Measurements from ENCODE around the gene SLC25A22.

The SLC25A22 gene

DNA sequence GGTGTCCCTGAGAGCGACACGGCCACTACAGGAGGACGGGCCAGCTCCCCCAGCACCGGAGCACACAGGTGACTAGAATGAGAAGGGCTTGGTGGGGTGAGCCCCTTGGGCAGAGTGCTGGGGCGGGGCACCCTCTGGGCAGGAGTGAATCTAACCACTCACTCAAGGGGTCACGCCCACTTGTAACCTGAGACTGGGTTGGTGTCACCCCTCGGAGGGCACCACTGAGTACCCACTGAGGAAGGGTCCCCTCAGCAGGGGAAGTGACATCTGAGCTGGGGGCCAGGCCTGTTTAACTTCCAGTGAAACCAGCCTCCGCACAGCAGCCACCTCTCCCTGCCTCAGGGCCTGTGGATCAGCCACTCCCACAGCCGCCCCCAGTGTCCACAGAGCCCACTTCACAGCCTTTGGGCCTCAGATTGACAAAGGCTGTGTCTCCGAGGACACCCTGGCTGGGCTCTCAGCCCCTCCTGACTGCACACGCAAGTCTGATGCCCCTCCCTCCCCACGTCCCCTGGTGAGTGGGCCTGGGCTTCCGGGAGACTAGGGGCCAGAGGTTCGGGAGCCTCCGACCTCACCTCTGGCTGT lies 26.4 kb downstream of the SLC25A22 start:
- DNase-seq (ENCODE audit: low spot score), result no peak

DNA sequence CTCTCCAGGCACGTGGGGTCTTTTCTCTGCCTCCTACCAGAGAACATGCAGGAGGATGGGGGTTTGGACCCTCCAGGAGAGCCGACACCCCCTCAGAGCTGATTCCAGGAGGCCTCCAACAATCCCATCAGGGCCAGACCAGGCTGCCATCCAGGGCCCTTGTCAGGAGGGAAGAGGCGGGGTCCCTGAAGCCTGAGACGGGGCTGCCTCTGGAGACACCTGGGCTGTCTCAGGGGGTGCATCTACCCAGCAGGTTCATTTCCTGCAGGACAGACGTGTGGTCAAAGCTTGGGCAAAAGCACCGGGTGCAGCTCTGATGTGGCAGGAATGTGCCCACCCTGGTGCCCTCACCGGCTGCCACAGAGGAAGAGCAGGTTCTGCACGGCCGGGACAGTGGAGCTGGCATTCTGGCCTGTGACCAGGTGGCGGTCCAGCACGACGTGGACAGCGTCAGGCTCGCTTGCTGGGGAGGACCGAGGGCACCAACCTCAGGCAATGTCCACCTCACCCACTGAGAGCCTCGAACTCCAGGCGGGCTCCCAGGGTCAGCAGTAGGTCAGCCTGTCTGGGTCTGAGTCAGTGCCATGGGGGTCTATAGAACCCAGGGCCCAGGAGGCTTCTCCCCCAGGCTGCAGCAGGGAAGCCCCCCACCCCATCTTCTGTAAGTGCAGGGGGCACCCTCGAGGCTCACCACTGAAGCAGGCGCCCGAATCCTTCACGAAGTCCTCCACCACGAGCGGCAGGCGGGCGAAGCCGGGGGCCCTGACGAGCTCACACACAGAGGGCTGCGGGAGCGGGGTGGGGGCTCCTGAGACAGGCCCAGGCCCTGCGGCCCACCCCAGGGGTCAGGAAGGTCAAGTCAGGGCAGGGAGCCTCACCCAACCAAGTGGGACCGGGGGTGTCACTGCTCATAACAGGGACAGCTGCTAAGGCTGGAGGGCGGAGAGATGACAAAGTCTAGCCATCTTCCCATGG lies 27.2 kb downstream of the SLC25A22 start:
- DNase-seq (ENCODE audit: low spot score), result no peak

DNA sequence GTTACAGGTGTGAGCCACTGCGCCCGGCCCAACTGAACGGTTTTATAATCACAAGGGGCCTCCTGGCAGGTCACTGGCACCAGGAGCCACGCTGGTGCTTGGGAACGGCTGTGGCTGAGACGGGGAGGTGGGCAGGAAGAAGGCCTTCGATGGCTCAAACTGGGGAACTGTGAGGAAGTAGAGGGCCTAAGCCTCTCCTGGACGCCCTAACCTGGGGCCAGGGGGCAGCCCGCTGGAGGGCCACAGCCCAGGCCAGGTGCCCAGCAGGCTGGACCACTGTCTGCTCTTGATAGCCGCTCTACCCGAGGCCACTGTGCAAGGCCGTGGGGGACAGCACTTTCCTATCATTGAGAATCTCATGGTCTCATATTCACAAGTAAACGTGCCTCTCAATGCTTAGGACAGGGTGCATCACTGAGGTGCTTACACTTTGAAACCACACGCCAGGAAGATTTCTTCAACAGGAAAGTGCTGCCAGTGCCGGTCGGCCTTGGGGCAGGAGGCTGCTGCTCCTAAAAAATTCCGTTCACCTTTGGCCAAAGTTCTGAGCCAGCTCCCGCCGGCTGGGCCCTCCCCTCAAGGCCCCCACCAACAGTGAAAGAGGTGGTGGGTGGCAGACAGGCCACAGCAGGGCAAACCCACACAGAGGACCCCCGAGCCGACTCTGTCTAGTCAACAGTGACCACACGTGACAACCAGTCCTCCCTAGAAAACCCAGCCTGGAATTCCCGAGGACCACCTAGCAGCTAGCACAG lies 28.0 kb downstream of the SLC25A22 start:
- DNase-seq (ENCODE audit: low spot score), result no peak

DNA sequence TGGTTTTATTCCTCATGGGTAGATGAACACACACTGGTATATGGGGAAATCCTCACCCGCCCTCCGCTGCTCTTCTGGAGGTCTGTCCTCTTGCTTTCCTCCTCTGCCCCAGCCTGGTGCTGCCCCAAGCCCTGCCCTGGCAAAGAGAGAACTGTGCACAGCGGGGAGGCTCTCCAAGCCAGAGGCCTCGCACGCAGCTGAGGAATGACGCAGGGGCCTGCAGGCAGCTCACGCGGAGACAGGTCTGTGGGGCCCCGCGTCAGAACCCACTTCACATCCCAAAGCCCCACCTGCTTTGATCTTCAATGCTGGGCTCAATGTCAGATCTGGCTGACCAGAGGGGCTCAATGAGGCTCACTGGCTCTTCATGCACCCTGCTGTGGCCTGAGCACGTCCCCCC lies 30.8 kb downstream of the SLC25A22 start:
- DNase-seq (ENCODE audit: low spot score), result no peak

DNA sequence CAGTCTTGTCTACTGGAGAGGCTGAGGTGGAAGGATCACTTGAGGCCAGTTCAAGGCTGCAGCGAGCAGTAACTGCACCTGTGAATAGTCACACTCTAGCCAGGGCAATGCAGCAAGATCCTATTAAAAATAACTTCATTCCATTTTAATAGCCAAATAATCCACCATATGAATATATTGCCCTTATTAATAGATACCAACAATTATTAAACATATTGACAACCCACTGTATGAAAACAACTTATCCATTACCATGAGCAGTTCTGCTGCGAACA lies 31.2 kb downstream of the SLC25A22 start:
- DNase-seq (ENCODE audit: low spot score), result no peak

DNA sequence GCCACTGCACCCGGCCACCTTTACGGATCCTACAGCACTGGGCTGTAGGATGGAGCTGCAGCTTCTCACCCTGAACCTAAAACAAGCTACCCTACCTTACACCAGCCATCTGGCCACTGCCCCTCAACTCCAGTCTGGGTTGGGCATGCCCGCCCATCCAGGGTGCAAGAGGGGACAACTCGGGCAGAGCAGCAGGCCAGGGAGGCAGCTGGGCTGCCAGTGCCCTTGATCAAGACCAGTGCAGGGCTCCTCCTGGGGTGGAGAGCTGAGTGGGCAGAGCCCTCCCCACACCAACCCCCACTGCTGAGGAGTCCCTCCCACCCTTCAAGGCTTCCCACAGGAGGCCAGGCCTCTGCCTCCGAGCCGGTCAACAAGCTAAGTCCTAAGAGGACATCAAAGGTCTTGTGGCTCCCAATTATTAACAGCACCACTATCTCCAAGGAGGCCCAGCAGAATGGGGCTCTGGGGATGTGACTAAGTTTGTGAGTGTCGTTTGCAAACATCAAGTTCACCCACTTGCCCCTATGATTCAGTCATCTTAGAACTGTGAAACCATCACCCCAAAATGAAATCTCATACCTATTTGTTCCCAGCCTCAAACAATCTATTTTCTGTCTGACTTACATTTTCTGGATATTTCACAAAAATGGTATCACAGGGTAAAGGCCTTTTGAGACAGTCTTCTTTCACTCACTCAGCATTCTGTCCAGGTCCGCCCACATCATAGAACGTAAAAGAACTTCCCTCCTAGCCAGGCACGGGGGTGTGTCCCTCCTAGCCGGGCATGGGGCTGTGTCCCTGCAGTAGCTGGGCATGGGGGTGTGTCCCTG lies 31.8 kb downstream of the SLC25A22 start:
- no peak for DNase-seq (ENCODE audit: low spot score)

DNA sequence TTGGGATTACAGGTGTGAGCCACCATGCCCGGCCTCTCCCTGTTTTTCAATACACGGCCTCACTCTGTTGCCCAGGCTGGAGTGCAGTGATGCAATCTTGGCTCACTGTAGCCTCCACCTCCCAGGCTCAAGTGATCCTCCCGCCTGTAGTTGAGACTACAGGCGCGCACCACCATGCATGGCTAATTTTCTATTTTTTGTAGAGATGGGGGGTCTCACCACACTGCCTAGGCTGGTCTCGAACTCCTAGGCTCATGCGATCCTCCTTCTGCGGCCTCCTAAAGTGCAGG lies 32.3 kb downstream of the SLC25A22 start:
- no peak for DNase-seq (ENCODE audit: low spot score)

DNA sequence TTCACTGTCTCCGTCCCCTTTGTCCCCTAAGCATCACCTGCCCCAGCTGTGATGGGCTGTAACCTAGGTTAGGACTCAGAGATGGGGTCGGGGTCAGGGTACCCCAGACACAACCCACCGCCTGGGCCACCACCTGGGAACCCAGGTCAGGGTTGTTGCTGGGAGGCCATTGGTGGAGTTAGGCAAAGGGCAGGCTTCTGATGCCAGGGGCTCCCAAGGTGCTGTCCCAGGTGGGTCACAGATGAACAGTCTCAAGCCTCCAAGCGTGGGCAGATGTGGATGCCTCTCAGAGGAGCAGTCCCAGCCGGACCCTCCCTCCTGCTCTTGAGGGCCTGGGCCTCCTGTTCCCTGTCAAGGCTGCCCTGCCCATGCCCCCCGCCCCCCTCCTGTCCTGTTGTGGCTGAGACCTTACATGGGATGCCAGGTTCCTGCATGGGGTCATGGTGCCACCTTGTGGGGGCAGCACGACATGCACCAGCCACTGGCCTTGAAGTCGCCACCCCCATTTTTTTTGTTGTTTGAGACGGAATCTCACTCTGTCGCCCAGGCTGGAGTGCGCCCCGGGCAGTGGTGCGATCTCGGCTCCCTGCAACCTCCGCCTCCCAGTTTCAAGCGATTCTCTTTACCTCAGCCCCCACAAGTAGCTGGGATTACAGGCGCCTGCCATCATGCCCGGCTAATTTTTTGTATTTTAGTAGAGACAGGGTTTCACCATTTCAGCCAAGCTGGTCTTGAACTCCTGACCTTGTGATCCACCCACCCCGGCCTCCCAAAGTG lies 32.9 kb downstream of the SLC25A22 start:
- peak; percentile 59 for DNase-seq (ENCODE audit: low spot score)

DNA sequence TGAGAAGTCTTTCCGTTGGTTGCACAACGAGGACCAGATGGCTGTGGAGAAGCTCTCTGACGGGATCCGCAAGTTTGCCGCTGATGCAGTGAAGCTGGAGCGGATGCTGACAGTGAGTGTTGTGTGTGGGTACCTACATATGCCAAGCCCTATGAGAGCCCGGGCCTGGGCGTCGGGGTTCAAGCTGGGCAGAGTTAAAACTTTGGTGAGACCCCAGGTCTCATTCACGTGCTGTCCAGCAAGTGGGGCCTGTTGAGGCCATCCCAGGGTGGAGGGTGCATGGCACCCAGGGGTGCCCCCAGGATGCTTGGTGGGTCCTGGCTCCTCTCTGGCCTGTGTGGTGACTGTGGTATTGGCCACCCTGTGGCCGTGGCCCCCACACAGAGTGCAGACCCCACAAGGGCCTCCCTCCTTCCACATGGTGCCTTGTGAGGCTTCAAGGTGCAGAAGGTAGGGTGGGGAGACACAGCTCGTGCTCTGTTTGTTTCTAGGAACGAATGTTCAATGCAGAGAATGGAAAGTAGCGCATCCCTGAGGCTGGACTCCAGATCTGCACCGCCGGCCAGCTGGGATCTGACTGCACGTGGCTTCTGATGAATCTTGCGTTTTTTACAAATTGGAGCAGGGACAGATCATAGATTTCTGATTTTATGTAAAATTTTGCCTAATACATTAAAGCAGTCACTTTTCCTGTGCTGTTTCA lies 33.6 kb downstream of the SLC25A22 start:
- DNase-seq (ENCODE audit: low spot score), result no peak

DNA sequence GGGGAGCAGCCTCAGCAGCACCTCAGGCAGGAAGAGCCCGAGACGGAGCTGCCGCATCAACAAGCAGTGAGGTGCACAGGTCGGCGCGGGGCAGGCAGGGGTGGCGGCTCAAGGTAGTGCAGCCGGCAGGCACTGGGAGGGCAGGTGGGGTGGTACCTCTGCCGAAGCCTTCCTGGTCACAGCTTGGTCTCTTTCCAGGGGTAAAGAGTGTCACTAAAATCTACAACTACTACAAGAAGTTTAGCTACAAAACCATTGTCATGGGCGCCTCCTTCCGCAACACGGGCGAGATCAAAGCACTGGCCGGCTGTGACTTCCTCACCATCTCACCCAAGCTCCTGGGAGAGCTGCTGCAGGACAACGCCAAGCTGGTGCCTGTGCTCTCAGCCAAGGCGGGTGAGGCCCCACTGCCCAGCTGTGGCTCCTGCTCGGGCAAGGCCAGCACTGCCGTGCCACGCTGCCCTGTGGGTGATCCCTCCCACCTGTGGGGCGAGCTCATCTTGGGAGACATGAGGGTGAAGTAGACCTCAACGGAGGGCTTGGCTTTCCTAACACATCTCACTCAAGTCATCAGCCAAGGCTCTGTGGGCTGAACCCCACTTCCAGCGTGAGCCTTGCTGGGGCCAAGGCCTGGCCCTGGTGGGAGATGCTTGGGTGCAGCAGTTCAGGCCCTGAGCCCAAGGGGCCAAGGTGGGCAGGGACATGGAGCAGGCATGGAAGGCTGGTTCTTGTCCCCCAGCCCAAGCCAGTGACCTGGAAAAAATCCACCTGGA lies 34.3 kb downstream of the SLC25A22 start:
- DNase-seq (ENCODE audit: low spot score), result no peak

DNA sequence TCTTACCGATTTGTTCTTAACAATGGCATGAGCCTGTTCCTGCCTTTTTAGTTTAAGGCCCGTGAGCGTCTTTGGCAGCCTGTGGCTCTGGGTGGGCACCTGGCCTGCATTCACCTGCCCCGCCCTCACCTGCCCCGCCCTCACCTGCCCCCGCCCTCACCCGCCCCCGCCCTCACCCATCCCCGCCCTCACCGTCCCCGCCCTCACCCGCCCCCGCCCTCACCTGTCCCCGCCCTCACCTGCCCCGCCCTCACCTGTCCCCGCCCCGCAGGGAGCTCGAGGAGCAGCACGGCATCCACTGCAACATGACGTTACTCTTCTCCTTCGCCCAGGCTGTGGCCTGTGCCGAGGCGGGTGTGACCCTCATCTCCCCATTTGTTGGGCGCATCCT lies 35.0 kb downstream of the SLC25A22 start:
- no peak for DNase-seq (ENCODE audit: low spot score)

DNA sequence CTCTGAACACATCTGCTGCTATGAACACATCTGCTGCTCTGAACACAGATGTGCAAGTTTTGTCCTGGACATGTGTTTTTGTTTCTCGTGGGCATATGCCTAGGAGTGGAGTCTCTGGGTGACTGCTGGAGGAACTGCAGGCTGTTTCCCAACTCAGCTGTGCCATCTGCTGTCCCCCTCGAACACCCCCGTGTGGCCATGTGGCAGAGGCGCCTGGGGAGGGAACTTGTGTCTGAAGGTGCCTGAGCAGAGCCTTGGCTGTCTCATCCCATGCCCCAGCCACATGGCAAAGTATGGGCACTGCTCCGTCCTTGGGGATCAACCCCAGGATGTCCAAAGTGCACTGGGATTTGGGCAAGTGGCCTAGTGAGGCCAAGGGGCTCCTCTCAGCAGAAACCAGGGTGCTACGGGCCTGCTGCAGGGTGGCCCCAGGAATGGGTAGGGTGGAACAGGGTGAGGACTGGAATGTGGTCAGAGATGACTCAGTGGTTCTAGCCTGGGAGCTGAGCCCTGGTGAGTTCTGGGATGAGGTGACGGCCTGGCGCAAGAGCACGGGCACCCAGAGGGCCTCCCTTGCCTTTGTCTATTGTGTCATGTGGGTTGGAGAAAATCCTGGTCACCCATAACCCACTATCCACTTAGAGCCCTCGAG lies 35.5 kb downstream of the SLC25A22 start:
- no peak for DNase-seq (ENCODE audit: low spot score)

DNA sequence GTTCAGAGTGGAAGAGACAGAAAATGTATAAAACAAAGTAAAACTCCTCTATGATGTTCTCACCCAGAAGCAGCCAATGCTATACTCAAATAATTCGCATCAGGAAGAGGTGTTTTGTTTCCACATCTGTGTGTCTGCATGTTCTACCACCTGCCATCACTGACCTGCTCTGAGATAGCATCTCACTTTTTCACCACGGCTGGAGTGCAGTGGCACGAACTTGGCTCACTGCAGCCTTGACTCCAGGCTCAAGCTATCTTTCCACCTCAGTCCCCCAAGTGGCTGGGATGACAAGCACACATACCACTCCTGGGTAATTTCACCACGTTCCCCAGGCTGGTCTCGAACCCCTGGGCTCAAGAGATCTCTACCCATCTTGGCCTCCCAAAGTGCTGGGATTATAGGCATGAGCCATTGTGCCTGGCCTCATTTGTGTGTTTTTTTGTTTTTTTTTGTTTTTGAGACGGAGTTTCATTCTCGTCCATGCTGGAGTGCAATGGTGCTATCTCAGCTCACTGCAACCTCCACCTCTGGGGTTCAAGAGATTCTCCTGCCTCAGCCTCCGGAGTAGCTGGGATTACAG lies 36.5 kb downstream of the SLC25A22 start:
- DNase-seq (ENCODE audit: low spot score), result no peak

DNA sequence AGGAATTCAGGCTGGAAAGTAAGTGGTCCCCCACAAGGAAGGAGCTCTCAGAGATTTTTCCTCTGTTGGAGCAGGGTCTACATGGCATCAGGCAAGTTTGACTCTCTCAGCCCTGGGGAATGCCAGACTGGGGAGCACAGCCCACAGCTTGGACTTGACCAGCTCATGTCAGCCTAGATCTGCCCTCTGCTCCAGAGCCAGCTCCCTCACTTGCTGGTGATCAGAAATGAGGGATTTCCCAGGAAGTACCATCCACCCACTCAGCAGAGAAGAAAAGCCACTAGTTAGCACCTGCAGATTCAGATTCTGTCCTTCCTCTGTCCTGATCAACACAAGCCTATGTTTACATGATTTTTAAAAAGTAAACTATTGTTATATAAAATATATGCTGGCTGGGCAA lies 37.8 kb downstream of the SLC25A22 start:
- DNase-seq (ENCODE audit: low spot score), result no peak

DNA sequence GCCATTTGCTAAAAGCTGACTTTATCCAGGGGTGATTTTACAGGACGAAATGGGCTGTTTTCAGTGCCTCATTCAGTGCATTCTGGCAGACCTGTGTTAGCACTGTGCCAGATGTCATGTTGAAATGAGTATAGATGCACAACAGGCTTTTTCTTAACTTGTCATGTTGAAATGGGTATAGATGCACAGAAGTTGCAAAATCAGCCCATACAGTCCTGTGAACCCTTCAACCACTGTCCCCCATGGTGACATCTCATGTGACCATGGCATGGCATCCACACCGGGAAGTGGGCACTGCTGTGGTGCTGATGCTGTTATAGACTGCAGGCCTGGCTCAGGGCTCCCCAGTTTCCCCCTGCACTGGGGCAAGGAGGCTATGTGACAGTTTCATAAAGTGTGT lies 48.4 kb downstream of the SLC25A22 start:
- DNase-seq (ENCODE audit: low spot score), result no peak

DNA sequence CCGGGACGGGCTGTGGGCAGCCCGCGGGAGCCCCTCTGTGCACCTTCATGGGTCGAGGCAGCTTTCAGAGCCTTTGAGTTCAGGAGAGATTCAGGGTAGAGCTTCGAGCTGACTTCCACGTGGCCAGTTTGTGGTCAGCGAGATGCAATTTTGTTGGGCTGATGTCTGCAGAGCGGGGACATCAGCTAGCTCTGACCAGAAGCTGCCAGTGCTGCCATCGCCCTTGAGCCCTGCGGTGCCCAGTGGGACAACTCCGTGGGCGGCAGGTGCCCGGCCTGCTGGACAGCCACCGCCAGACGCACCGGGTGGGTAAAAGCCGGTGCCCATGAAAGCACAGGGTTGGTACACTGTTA lies 50.1 kb downstream of the SLC25A22 start:
- DNase-seq (ENCODE audit: low spot score), result no peak

DNA sequence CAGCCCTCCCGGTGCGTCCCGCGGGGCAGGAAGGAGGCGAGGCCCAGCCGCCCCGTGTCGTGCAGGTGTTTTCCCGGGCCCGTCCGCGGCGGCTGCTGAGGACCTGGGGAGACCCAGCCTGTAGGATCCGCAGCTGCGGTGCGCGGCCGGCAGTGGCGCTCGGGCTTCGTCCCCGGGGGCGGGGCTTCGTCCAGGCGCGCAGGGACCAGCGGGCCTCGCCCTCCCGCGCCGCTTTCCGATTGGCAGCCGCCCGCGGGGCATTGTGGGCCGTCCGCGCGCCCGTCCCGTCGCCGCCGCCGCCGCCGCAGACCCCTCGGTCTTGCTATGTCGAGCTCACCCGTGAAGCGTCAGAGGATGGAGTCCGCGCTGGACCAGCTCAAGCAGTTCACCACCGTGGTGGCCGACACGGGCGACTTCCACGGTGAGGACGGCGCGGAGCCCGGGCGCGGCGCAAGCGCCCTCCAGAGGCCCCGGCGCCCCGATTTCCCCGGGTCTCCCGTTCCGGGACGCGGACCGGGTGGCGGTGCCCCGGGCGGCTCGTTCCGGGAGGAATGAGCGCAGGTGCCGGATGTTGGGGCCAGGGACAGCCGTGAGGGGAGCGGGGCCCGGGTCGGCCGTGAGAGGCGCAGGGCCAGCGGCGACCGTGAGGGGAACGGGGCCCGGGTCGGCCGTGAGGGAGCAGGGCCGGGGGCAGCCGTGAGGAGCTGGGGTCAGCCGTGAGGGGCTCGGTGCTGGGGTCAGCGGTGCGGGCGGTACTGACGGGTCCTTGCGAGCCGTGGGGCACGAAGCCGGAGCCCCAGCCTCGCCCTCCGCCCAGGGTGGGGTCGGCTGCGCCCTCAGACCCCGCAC lies 50.7 kb downstream of the SLC25A22 start, which contains the start of gene TALDO1:
Gene TALDO1 (plus strand): TSS at position 307 of the 849 bp plus-strand sequence. CDS start 18 bp downstream, at position 325.
- DNase-seq (ENCODE audit: low spot score), result peak; percentile 94

All from HuH-7 (cell line).